Astrocyte (in vitro differentiated cells and primary cell): Measurements from ENCODE around the gene COL19A1. TPM values are rescaled to one million over a fixed set of nuclear protein-coding genes. Genes with fewer than 3 reads are reported as not detected.

Experiments
- DNase-seq: peaks from one replicate; pipeline ENCODE4 v3.0.0-alpha.2; 2010; ENCODE audit warnings: low read depth
- FAIRE-seq: peaks from 2 replicates; lab custom pipeline; 2011; peaks lifted over from hg19 to GRCh38; lab: Jason Lieb, UNC
- H2AFZ ChIP-seq: 2 replicates; pipeline ENCODE4 v1.6.0; 2012; ENCODE audit warnings: low read depth, low read length, inconsistent platforms
- H3K27ac ChIP-seq: 2 replicates; pipeline ENCODE4 v1.5.1; 2011; ENCODE audit warnings: low read depth, low read length, inconsistent platforms
- H3K27me3 ChIP-seq: 2 replicates; pipeline ENCODE4 v1.6.0; 2011; ENCODE audit warnings: low read length, inconsistent platforms; ENCODE audit not compliant: insufficient read depth
- H3K36me3 ChIP-seq: 2 replicates; pipeline ENCODE4 v1.5.1; 2011; ENCODE audit warnings: low read length, inconsistent platforms; ENCODE audit not compliant: insufficient read depth
- H3K4me1 ChIP-seq: 2 replicates; pipeline ENCODE4 v1.5.1; 2011; ENCODE audit warnings: low read length, inconsistent platforms; ENCODE audit not compliant: insufficient read depth
- H3K4me2 ChIP-seq: 2 replicates; pipeline ENCODE4 v1.6.0; 2012; ENCODE audit warnings: low read length, inconsistent platforms
- H3K4me3 ChIP-seq: 2 replicates; pipeline ENCODE4 v1.5.1; 2011; ENCODE audit warnings: low read depth, mild to moderate bottlenecking, low read length, inconsistent platforms; ENCODE audit not compliant: insufficient read depth
- H3K79me2 ChIP-seq: 2 replicates; pipeline ENCODE4 v1.6.0; 2012; ENCODE audit warnings: mild to moderate bottlenecking, low read length, inconsistent platforms; ENCODE audit not compliant: insufficient read depth
- H3K9ac ChIP-seq: 2 replicates; pipeline ENCODE4 v1.6.0; 2012; ENCODE audit warnings: mild to moderate bottlenecking, low read length, inconsistent platforms
- H3K9me3 ChIP-seq: 2 replicates; pipeline ENCODE4 v1.5.1; 2012; ENCODE audit warnings: low read depth, mild to moderate bottlenecking, low read length, inconsistent platforms; ENCODE audit not compliant: insufficient read depth
- H4K20me1 ChIP-seq: 2 replicates; pipeline ENCODE4 v1.6.0; 2012; ENCODE audit warnings: low read length, inconsistent platforms; ENCODE audit not compliant: insufficient read depth
- H3K27ac Mint-ChIP-seq: one replicate; pipeline ENCODE4 v1.8.0; 2021; ENCODE audit warnings: mild to moderate bottlenecking, mixed read lengths; ENCODE audit not compliant: unreplicated experiment
- H3K27me3 Mint-ChIP-seq: one replicate; pipeline ENCODE4 v1.8.0; 2021; ENCODE audit warnings: low read depth, mixed read lengths; ENCODE audit not compliant: unreplicated experiment
- H3K36me3 Mint-ChIP-seq: one replicate; pipeline ENCODE4 v1.8.0; 2021; ENCODE audit warnings: low read depth, mixed read lengths; ENCODE audit not compliant: unreplicated experiment
- H3K4me1 Mint-ChIP-seq: one replicate; pipeline ENCODE4 v1.8.0; 2021; ENCODE audit warnings: low read depth, mixed read lengths; ENCODE audit not compliant: unreplicated experiment
- H3K4me3 Mint-ChIP-seq: one replicate; pipeline ENCODE4 v1.8.0; 2021; ENCODE audit warnings: mild to moderate bottlenecking, moderate library complexity, mixed read lengths; ENCODE audit not compliant: unreplicated experiment
- H3K9me3 Mint-ChIP-seq: one replicate; pipeline ENCODE4 v1.8.0; 2021; ENCODE audit warnings: mild to moderate bottlenecking, mixed read lengths; ENCODE audit not compliant: unreplicated experiment
- EZH2 ChIP-seq: IDR thresholded peaks from 2 replicates; pipeline ENCODE4 v1.6.1; 2012; ENCODE audit warnings: mild to moderate bottlenecking, low read length, inconsistent platforms; ENCODE audit not compliant: insufficient read depth
- total RNA-seq: library from RNA; stranded (reverse); gene quantifications from 2 replicates; pipeline ENCODE4 v1.2.1, GENCODE V29; 2021
- TF ChIP-seq, protein P1 (sequence below): IDR thresholded peaks from 2 replicates; pipeline ENCODE4 v1.5.1; 2011; ENCODE audit warnings: low read depth, mild to moderate bottlenecking, inconsistent platforms, low read length, moderate library complexity; ENCODE audit not compliant: insufficient read depth

The COL19A1 gene
- total RNA-seq, 1 donor from 2014 or later = 0.18 TPM

DNA sequence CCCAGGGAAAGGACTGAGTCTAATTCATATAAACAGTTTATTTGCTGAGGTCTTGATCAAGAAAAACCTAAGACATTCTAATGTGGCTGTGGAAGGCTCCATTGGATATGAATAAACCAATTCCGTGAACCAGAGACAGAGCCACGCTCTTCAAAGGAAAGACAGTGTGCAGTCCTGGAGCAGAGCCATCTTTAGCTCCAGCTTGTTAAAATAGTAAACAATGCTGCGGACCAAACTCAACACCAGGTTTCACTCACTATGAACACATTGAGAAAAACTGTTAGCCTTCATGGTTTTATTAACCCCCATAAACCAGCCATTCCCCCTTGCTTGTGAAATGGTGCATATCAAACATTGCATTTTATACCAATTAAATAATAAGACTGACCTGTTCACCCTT, 374.7 kb downstream of the COL19A1 start:
- Histone ChIP-seq H3K9ac (no peak overlapping the region), H3K9me3 (no peaks in the 10 kb centered on the region), H3K27ac (no peak overlapping the region), H3K27me3 (no peaks in the 10 kb centered on the region), H3K4me3 (no peak overlapping the region), H3K79me2 (no peaks in the 10 kb centered on the region), H3K36me3 (no peaks in the 10 kb centered on the region), H3K4me1 (no peaks in the 10 kb centered on the region), H3K4me2 (no peak overlapping the region), H4K20me1 (no peaks in the 10 kb centered on the region), H2AFZ (no peak overlapping the region)
- TF ChIP-seq, protein P1, sequence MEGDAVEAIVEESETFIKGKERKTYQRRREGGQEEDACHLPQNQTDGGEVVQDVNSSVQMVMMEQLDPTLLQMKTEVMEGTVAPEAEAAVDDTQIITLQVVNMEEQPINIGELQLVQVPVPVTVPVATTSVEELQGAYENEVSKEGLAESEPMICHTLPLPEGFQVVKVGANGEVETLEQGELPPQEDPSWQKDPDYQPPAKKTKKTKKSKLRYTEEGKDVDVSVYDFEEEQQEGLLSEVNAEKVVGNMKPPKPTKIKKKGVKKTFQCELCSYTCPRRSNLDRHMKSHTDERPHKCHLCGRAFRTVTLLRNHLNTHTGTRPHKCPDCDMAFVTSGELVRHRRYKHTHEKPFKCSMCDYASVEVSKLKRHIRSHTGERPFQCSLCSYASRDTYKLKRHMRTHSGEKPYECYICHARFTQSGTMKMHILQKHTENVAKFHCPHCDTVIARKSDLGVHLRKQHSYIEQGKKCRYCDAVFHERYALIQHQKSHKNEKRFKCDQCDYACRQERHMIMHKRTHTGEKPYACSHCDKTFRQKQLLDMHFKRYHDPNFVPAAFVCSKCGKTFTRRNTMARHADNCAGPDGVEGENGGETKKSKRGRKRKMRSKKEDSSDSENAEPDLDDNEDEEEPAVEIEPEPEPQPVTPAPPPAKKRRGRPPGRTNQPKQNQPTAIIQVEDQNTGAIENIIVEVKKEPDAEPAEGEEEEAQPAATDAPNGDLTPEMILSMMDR = no peak
- no peak for TF ChIP-seq EZH2
- no peaks in the 10 kb centered on the region for H3K9me3 Mint-ChIP-seq
- FAIRE-seq = no peak
- no peaks in the 10 kb centered on the region for H3K27me3 Mint-ChIP-seq
- H3K36me3 Mint-ChIP-seq = no peaks in the 10 kb centered on the region
- DNase-seq = no peak
- H3K4me1 Mint-ChIP-seq = peaks cover 4% of the 10 kb centered on the region
- no peak overlapping the region for H3K4me3 Mint-ChIP-seq
- H3K27ac Mint-ChIP-seq = no peak overlapping the region

DNA sequence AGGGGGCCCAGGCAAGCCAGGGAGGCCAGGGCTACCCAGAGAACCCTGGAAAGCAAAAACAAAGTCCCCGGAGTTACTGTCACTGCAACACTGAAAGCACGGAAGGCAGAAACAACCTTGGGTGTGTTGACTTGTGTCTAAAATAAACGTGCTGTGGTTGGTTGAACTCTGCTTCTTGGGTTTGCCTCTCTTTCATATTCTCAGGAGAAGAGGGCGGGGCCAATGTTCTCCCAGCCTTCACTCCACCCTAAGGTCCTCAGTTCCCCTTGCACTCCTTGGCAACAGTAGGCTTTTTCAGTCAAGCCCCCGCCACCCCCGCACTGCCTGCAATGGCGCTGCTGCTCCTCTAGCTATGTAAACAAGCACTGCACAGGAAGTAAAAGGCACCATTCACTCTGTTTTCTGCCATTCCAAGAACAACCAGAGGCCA, 375.6 kb downstream of the COL19A1 start:
- TF ChIP-seq, protein P1 = no peak
- TF ChIP-seq EZH2 = no peak
- H3K36me3 ChIP-seq = no peaks in the 10 kb centered on the region
- H3K27ac ChIP-seq = no peak overlapping the region
- FAIRE-seq (no peak), DNase-seq (no peak)
- H2AFZ ChIP-seq = no peak overlapping the region
- H3K27me3 ChIP-seq = no peaks in the 10 kb centered on the region
- Mint-ChIP-seq H3K27ac (no peak overlapping the region), H3K36me3 (no peaks in the 10 kb centered on the region), H3K4me3 (no peak overlapping the region), H3K9me3 (no peaks in the 10 kb centered on the region), H3K4me1 (peaks cover 4% of the 10 kb centered on the region), H3K27me3 (no peaks in the 10 kb centered on the region)
- no peaks in the 10 kb centered on the region for H3K9me3 ChIP-seq
- H3K9ac ChIP-seq = no peak overlapping the region
- H4K20me1 ChIP-seq = no peaks in the 10 kb centered on the region
- no peak overlapping the region for H3K4me3 ChIP-seq
- H3K4me1 ChIP-seq = no peaks in the 10 kb centered on the region
- H3K79me2 ChIP-seq = no peaks in the 10 kb centered on the region
- no peak overlapping the region for H3K4me2 ChIP-seq

GRCh38 chr6:70246118-70246517, 379.8 kb downstream of the COL19A1 start:
- no peaks in the 10 kb centered on the region for H3K36me3 Mint-ChIP-seq
- Histone ChIP-seq H3K4me2 (no peak overlapping the region), H3K27ac (no peak overlapping the region), H3K79me2 (no peaks in the 10 kb centered on the region), H3K9ac (no peak overlapping the region), H3K9me3 (no peaks in the 10 kb centered on the region), H2AFZ (no peak overlapping the region), H3K4me1 (no peaks in the 10 kb centered on the region), H3K27me3 (no peaks in the 10 kb centered on the region), H3K4me3 (no peak overlapping the region), H4K20me1 (no peaks in the 10 kb centered on the region), H3K36me3 (no peaks in the 10 kb centered on the region)
- no peaks in the 10 kb centered on the region for H3K27me3 Mint-ChIP-seq
- peaks cover 4% of the 10 kb centered on the region for H3K4me1 Mint-ChIP-seq
- H3K27ac Mint-ChIP-seq = no peak overlapping the region
- no peak for FAIRE-seq
- no peaks in the 10 kb centered on the region for H3K9me3 Mint-ChIP-seq
- TF ChIP-seq EZH2 = no peak
- no peak for DNase-seq
- H3K4me3 Mint-ChIP-seq = no peak overlapping the region
